CD4-positive, alpha-beta T cell treated with Interleukin-2 at 100 ng/mL for 4 hours (primary cell): ENCODE measurements around the gene IFNAR1.
"Not testable (repeated sequence)": the region's sequence is repeated elsewhere in the genome, so short reads cannot be mapped to it uniquely, and the experiment has no call there.

Source experiments
- DNase-seq: peaks from one replicate; pipeline ENCODE4 v3.0.0-alpha.2; 2020; ENCODE audit warnings: low spot score

IFNAR1 gene

GRCh38 chr21:33377221-33377920 lies 52.6 kb downstream of the IFNAR1 start:
- no peak for DNase-seq

- no peak for DNase-seq
Measured at GRCh38 chr21:33378081-33378480, 53.3 kb downstream of the IFNAR1 start.

GRCh38 chr21:33379934-33380333 lies 55.2 kb downstream of the IFNAR1 start:
- DNase-seq = not testable (repeated sequence)

- DNase-seq = peak; percentile 92
Measured at GRCh38 chr21:33380483-33380998, 55.8 kb downstream of the IFNAR1 start.

GRCh38 chr21:33381381-33381780 lies 56.6 kb downstream of the IFNAR1 start:
- DNase-seq = not testable (repeated sequence)

- DNase-seq = peak; percentile 79
Measured at GRCh38 chr21:33383056-33383888, 58.5 kb downstream of the IFNAR1 start.

- peak; percentile 87 for DNase-seq
Measured at GRCh38 chr21:33384841-33385331, 60.1 kb downstream of the IFNAR1 start.

- DNase-seq = no peak
Measured at GRCh38 chr21:33386222-33386784, 61.5 kb downstream of the IFNAR1 start.

- no peak for DNase-seq
Measured at GRCh38 chr21:33387294-33387693, 62.5 kb downstream of the IFNAR1 start.

- no peak for DNase-seq
Measured at GRCh38 chr21:33388188-33388587, 63.4 kb downstream of the IFNAR1 start.

GRCh38 chr21:33390479-33390878 lies 65.7 kb downstream of the IFNAR1 start:
- no peak for DNase-seq

- DNase-seq = no peak
Measured at GRCh38 chr21:33391656-33392055, 66.9 kb downstream of the IFNAR1 start.

- DNase-seq = no peak
Measured at GRCh38 chr21:33392284-33392985, 67.7 kb downstream of the IFNAR1 start.

GRCh38 chr21:33393348-33393747 lies 68.6 kb downstream of the IFNAR1 start:
- DNase-seq = no peak

- DNase-seq = no peak
Measured at GRCh38 chr21:33394260-33394659, 69.5 kb downstream of the IFNAR1 start.

- DNase-seq = no peak
Measured at GRCh38 chr21:33395891-33396331, 71.1 kb downstream of the IFNAR1 start.

GRCh38 chr21:33396436-33396835 lies 71.7 kb downstream of the IFNAR1 start:
- no peak for DNase-seq

GRCh38 chr21:33396951-33397350 lies 72.2 kb downstream of the IFNAR1 start:
- no peak for DNase-seq

GRCh38 chr21:33397717-33398116 lies 72.9 kb downstream of the IFNAR1 start:
- DNase-seq = no peak

- DNase-seq = no peak
Measured at GRCh38 chr21:33398361-33398760, 73.6 kb downstream of the IFNAR1 start.

GRCh38 chr21:33401630-33401992 lies 76.8 kb downstream of the IFNAR1 start:
- DNase-seq = no peak
